ENCODE results near the gene CEP120.
"Not testable (repeated sequence)": the region's sequence is repeated elsewhere in the genome, so short reads cannot be mapped to it uniquely, and the experiment has no call there.

The CEP120 gene

GRCh38 chr5:123439709-123440108 is 16.5 kb upstream of the CEP120 start:
- no peak overlapping the region for H3K4me3 ChIP-seq (ENCODE audit: low read depth, low read length)
- DNase-seq (ENCODE audit: low read depth): peak; percentile 50
- TF ChIP-seq, protein P1, sequence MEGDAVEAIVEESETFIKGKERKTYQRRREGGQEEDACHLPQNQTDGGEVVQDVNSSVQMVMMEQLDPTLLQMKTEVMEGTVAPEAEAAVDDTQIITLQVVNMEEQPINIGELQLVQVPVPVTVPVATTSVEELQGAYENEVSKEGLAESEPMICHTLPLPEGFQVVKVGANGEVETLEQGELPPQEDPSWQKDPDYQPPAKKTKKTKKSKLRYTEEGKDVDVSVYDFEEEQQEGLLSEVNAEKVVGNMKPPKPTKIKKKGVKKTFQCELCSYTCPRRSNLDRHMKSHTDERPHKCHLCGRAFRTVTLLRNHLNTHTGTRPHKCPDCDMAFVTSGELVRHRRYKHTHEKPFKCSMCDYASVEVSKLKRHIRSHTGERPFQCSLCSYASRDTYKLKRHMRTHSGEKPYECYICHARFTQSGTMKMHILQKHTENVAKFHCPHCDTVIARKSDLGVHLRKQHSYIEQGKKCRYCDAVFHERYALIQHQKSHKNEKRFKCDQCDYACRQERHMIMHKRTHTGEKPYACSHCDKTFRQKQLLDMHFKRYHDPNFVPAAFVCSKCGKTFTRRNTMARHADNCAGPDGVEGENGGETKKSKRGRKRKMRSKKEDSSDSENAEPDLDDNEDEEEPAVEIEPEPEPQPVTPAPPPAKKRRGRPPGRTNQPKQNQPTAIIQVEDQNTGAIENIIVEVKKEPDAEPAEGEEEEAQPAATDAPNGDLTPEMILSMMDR (IDR thresholded peaks at IDR 0.05; ENCODE audit: control insufficient read depth, extremely low read depth, insufficient read depth): no peak

- H3K4me3 ChIP-seq (ENCODE audit: low read depth, low read length): no peak overlapping the region
- peak; percentile 62 for DNase-seq (ENCODE audit: low read depth)
- TF ChIP-seq, protein P1 (IDR thresholded peaks at IDR 0.05; ENCODE audit: control insufficient read depth, extremely low read depth, insufficient read depth): no peak
Observed at GRCh38 chr5:123438902-123439301, 15.7 kb upstream of the CEP120 start.

GRCh38 chr5:123438244-123438643 is 15.0 kb upstream of the CEP120 start:
- H3K4me3 ChIP-seq (ENCODE audit: low read depth, low read length): no peak overlapping the region
- TF ChIP-seq, protein P1 (IDR thresholded peaks at IDR 0.05; ENCODE audit: control insufficient read depth, extremely low read depth, insufficient read depth): no peak
- DNase-seq (ENCODE audit: low read depth): no peak

GRCh38 chr5:123436201-123436600 is 13.0 kb upstream of the CEP120 start:
- TF ChIP-seq, protein P1 (IDR thresholded peaks at IDR 0.05; ENCODE audit: control insufficient read depth, extremely low read depth, insufficient read depth): no peak
- no peak overlapping the region for H3K4me3 ChIP-seq (ENCODE audit: low read depth, low read length)
- no peak for DNase-seq (ENCODE audit: low read depth)

DNA sequence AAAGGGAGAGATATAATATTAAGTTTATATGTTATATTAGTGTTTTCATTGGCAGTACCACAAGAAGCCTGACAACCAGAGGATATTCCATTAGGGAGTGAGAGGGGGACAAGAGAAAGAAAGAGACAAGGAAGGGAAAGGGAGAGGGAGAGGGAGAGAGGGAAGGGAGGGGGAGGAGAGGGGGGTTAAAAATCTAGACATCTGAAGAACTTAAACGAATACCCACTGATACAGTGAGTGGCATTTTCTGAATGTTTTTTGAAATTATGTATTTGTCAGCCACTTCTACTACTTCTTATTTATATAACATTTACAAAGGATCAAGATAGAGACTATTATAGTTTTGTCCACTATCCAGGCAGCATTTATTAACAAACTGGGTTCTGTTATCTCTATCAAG is 11.6 kb upstream of the CEP120 start:
- H3K4me3 ChIP-seq (ENCODE audit: low read depth, low read length): no peak overlapping the region
- no peak for DNase-seq (ENCODE audit: low read depth)
- TF ChIP-seq, protein P1 (IDR thresholded peaks at IDR 0.05; ENCODE audit: control insufficient read depth, extremely low read depth, insufficient read depth): no peak

- DNase-seq (ENCODE audit: low read depth): no peak
- no peak overlapping the region for H3K4me3 ChIP-seq (ENCODE audit: low read depth, low read length)
Observed at GRCh38 chr5:123433596-123433995, 10.4 kb upstream of the CEP120 start.

GRCh38 chr5:123430441-123430840 is 7.2 kb upstream of the CEP120 start:
- not testable (repeated sequence) for DNase-seq (ENCODE audit: low read depth); H3K4me3 ChIP-seq (ENCODE audit: low read depth, low read length)

More at GRCh38 chr5:123433596-123433995, 10.4 kb upstream of the CEP120 start:
- TF ChIP-seq, protein P1 (IDR thresholded peaks at IDR 0.05; ENCODE audit: control insufficient read depth, extremely low read depth, insufficient read depth): no peak

Measured in LNCaP clone FGC (cell line).